Measurements from ENCODE around the gene RBFOX2.

- TF ChIP-seq CTCF (conservative IDR thresholded peaks at IDR 0.05; ENCODE audit: low read length) (no peak), EZH2phosphoT487 (IDR thresholded peaks at IDR 0.05; ENCODE audit: borderline replicate concordance, low read depth, low read length) (no peak)
Measured at GRCh38 chr22:35986088-35986487, 42.5 kb downstream of the RBFOX2 start.

Data from OCI-LY7 (cell line).